Islet of Langerhans (tissue), 1 donor: ENCODE data around the gene TRIM33.
"Not testable (repeated sequence)": the region's sequence is repeated elsewhere in the genome, so short reads cannot be mapped to it uniquely, and the experiment has no call there.

ENCODE experiments used
- FAIRE-seq: peaks from one replicate; lab custom pipeline; 2011; peaks lifted over from hg19 to GRCh38; lab: Jason Lieb, UNC

The TRIM33 gene

GRCh38 chr1:114510274-114511031 is 550 bp downstream of the TRIM33 start:
- no peak for FAIRE-seq

- FAIRE-seq: no peak
Measured at GRCh38 chr1:114509596-114510273, 1.3 kb downstream of the TRIM33 start.

DNA sequence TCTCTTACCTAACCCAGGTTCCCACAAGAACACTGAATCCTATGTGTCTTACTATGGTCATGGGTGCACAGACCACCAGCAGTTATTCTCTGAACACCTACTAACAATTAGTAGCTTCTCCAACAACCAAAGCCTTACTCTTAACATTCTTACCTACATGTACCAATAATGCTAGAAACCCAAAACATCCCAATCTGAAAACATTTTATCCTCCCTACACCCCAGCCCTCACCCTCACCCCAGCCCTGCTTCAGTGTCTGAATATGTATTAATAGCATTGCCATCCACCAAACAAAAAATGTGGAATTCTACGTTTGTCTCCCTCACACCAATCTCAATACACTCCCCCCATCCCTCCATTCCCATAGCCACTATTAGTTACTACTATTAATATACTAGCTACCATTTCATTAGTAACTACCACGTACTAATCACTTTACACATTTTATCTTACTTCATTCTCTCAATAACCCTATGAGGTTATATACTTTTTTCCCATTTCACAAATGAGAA is 2.6 kb downstream of the TRIM33 start:
- no peak for FAIRE-seq

GRCh38 chr1:114507513-114507912 is 3.5 kb downstream of the TRIM33 start:
- no peak for FAIRE-seq

- no peak for FAIRE-seq
Measured at GRCh38 chr1:114505148-114505561, 5.8 kb downstream of the TRIM33 start.

DNA sequence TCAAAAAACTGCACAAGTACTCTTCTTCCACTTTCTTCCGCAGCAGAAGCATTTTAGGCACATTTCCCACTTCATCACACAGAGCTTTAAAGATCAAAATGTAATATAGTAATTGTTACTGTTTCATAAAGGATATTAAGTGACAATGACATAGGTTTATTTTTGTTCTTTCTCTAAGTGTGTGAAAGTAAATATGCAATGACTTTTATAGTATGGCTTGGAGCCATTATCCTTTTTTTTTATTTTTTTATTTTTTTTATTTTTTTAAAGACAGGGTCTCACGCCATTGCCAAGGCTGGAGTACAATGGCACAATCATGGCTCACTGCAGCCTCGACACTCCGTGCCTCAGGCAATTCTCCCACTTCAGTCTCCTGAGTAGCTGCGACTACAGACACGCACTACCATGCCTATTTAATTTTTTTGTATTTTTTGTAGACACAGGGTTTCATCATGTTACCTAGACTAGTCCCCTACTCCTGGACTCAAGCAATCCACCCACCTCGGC is 7.0 kb downstream of the TRIM33 start:
- FAIRE-seq: no peak

- FAIRE-seq: peak; percentile 79
Measured at GRCh38 chr1:114502080-114502479, 8.9 kb downstream of the TRIM33 start.

DNA sequence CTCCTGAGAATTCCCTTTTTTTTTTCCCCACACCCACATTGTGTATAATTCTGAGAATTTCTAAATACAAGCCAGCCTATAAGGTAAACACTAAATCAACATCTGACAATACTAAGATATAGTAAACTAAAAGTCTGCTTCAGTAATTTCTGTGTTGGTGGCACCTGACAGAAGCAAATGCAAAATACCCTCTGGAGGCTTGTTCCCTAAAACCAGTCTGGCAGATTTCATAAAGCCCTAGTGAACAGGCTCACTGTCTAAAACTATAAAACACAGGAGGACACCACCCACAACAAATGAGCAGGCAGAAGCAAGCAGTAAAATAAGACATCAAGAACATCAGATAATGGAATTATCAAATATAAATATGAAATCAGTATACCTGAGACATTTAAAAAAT is 11.5 kb downstream of the TRIM33 start:
- no peak for FAIRE-seq

DNA sequence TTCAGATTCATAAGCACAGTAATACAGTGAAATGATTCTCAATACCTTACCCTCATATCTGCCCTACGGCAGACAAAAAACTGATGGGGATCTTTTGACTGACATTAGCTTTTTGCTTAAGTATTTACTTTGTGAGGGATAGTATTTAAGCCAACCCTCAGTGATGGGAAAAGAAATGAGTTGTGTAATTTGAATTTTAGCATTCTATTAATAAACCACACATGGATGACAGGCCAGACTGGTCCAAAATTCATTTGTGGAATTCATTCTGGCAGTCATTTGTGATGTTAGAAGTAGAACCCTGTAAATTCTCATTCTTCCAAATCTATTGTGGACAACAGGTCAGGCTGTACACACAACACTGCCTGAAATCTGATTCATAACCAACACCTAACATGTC is 14.9 kb downstream of the TRIM33 start:
- no peak for FAIRE-seq

- FAIRE-seq: no peak
Measured at GRCh38 chr1:114495486-114495885, 15.5 kb downstream of the TRIM33 start.

- no peak for FAIRE-seq
Measured at GRCh38 chr1:114492978-114493377, 18.0 kb downstream of the TRIM33 start.

- no peak for FAIRE-seq
Measured at GRCh38 chr1:114490274-114490693, 20.7 kb downstream of the TRIM33 start.

- no peak for FAIRE-seq
Measured at GRCh38 chr1:114488739-114489138, 22.3 kb downstream of the TRIM33 start.

DNA sequence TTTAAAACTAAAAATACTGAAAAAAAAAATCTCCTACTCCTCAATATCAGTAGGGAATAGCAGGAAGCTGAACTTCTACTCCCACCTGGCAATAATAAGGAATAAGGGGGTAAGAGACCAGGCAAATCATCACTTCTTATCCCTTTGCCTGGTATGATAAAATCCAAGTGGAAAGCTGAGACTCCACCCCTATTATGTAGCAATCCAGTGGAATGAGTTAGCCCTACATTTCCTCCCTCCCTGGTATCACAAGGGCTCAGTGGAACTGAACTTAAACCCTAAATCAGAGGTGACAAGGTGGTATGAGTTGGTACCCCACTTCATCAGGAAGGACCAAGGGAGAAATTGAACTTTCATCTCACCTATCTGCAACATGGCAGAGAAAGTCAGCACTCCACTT is 25.7 kb downstream of the TRIM33 start:
- no peak for FAIRE-seq

DNA sequence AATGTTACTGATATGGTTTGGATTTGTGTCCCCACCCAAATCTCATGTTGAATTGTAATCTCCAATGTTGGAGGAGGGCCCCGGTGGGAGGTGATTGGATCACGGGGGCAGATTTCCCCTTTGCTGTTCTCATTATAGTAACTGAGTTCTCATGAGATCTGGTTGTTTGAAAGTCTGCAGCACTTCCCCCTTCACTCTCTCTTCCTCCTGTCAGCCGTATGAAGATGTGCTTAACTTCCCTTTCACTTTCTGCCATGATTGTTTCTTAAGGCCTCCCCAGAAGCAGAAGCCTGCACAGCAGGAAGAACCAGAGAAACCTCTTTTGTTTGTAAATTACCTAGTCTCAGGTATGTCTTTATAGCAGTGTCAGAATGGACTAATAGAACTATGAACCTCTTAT is 28.4 kb downstream of the TRIM33 start:
- FAIRE-seq: no peak

GRCh38 chr1:114479636-114480035 is 31.4 kb downstream of the TRIM33 start:
- not testable (repeated sequence) for FAIRE-seq

DNA sequence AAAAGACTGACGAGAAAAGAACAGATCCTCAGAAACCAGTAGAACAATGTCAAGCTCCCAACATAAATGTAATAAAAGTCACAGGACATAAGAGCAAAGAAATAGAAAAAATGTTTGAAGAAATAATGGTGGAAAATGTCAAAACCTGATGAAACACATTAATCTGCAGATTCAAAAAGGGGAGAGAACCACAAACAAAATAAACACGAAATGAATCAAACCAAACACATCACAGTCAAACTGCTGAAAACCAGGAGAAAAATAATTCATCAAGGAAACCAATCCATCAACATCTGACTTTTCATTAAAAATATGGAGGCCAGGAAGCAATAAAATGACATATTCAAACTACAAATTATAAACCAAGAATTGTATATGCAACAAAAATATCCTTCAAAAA is 31.9 kb downstream of the TRIM33 start:
- no peak for FAIRE-seq

GRCh38 chr1:114473796-114474195 is 37.2 kb downstream of the TRIM33 start:
- FAIRE-seq: no peak

GRCh38 chr1:114472408-114472807 is 38.6 kb downstream of the TRIM33 start:
- no peak for FAIRE-seq

- no peak for FAIRE-seq
Measured at GRCh38 chr1:114470681-114471080, 40.3 kb downstream of the TRIM33 start.

DNA sequence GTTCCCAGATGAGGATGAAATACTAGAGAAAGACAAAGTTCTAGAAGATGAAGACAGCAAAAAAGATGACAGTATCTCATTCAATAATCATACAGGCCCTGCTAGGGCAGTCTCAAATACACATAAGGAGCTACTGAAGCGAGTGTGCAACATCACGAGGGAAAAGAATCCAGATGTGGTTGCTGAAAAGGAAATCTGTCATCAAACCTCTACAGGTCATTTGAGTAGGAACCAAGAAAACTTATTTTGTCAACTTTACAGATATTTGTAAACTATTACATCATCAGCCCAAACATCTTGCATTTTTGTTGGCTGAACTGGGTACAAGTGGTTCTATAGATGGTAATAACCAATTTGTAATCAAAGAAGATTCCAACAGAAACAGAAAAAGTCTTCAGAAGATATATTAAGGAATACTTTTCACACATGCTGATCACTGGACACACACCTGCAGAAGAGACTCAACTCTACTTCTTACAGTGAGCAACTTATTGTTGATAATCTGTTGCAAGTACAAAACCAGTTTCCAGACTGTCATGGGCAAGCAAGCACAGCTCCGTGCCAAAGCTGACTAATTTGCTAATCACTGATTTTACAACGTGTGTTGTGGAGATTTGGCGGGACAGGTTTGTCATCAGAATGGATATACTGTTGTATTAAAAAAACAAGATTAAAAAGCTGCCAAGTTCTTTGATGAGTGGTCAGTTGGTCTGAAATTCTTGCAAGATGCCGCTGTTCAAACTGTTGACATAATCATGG is 42.1 kb downstream of the TRIM33 start:
- no peak for FAIRE-seq

GRCh38 chr1:114468047-114468446 is 43.0 kb downstream of the TRIM33 start:
- no peak for FAIRE-seq

GRCh38 chr1:114467491-114467890 is 43.5 kb downstream of the TRIM33 start:
- no peak for FAIRE-seq
